Pons (tissue), 1 donor: ENCODE results near the gene BMP4.
"Not testable (repeated sequence)": the region's sequence is repeated elsewhere in the genome, so short reads cannot be mapped to it uniquely, and the experiment has no call there.

Experiments used
- DNase-seq: peaks from one replicate; pipeline ENCODE4 v3.0.0-alpha.2; 2016; ENCODE audit warnings: low spot score

BMP4 gene

GRCh38 chr14:53956427-53957201, at the start of gene BMP4:
BMP4 (minus strand) TSS chr14:53956825; CDS start chr14:53952222, 4,603 bp downstream.
- DNase-seq = no peak

GRCh38 chr14:54003064-54003463, 46.4 kb upstream of the BMP4 start:
- DNase-seq = peak; percentile 5

- peak; percentile 5 for DNase-seq
Observed at GRCh38 chr14:54002653-54003052, 46.0 kb upstream of the BMP4 start.

DNA sequence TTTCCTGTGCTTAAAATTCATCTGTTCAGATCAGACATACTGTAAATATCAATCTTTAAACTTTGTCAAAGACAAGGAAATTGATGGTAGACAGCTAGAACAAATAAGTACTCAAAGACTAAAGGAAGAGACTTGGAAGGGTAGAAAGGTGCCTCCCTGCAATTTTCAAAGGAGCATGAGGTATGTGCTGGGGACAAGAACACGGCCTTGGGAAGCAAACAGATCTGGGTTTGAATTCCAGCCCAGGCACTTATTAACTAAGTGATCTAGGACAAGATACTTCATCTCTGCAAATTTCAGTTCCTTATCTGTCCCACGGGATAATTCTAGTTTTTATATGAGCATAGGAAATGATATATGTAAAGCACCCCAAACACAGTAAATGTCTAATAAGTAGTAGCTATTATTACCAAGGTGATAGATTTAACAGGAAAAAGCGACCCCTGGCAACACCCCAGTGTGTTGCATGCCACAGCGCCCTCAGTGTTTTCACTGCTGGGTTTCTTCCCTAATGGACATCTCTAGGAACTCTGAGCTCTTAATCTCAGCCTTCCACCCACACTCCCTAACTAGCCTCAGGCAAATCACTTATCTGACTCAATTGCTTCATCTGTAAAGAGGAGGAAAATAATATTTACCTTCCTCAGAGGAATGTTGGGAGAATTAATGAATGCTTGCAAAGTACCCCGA, 44.7 kb upstream of the BMP4 start:
- DNase-seq = no peak

DNA sequence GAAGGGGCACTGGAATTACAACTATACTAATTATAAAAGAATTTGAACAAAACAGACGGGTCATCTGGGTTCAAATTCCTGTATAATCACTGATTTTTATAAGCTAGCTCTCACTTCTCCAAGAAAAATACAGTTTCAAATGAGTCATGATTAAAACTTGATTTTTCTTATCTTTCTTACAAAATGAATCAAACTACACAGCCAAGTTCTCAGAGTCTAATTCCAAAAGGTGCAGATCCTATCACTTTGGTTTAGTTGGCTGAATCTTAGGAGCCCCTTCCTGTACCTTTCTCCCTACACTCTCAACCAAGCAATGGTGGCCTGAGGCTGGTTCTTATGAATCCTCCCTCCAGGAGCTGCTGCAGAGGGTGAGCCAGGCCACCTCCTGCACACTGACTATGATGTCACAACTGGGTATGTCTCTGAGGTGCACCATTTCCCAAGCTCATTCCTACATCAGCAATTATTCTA, 43.8 kb upstream of the BMP4 start:
- no peak for DNase-seq

DNA sequence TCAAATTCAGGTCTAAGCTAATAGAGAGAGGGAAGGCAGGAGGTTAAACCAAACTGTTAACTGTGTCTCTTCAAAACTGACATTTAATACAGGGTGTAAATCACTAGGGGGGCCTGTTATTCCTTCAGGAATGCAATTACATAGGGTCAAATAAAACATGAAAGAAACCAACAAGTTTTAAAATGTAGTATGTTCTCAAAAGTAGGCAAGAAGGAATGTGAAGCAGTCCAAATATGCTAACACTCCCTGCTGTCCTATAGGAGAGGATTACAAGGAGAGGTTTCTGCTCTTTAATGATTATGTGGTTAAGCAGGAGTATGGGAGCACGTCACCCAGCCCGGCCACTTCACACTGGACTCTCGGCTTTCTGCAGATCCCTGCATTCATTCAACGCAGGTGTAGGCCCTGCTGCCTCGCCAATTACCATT, 42.5 kb upstream of the BMP4 start:
- no peak for DNase-seq

- no peak for DNase-seq
Observed at GRCh38 chr14:53996041-53996440, 39.4 kb upstream of the BMP4 start.

DNA sequence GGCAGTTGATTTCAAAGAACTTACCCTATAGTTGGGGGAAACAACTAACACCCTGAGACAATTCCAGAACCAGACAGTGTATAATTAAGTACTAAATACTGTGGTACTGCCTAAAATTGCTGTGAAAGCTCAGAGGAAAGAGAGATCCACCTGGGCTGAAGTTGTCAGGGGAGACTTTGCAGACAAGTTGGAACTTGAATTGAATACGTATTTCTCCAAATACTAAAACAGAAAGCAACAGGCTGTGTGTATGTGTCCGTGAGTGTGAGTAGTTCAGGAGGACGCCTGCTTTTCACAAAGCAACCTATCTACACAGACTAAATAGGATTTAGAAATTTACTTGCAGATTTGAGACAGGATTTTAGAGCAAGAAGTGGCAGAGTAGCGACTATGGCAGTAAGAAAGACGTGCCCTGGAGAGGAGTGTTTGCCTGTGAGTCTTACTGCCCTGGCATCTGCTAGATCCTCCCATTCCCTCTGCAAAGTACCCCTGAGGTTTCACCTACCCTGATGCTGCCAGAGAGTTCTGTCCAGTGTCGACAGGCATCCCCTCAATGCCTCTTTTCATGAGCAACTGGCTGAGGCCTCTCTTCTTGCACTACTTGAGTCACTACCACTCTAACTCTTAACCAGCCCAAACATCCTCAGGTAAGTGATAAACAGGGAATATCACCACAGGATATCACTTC, 37.4 kb upstream of the BMP4 start:
- DNase-seq = no peak

- no peak for DNase-seq
Observed at GRCh38 chr14:53990978-53991377, 34.4 kb upstream of the BMP4 start.

- DNase-seq = not testable (repeated sequence)
Observed at GRCh38 chr14:53986718-53987117, 30.1 kb upstream of the BMP4 start.

GRCh38 chr14:53984958-53985357, 28.3 kb upstream of the BMP4 start:
- not testable (repeated sequence) for DNase-seq

DNA sequence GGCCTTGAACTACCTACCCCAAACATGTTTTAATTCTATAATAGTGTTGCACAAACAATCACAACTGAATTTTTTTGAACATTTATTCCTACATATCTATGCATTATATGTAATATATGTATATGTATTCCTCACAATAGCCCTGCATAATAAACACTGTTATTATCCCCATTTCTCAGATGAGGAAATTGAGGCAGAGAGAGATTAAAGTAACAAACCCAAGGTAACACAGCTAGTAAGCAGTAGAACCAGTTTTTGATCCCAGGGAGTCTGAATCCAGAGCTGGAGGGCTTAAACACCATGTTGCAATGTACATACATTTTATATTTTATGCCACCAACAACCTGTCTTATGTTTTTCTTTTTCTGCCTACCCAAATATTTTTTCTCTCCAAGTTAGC, 26.5 kb upstream of the BMP4 start:
- no peak for DNase-seq

DNA sequence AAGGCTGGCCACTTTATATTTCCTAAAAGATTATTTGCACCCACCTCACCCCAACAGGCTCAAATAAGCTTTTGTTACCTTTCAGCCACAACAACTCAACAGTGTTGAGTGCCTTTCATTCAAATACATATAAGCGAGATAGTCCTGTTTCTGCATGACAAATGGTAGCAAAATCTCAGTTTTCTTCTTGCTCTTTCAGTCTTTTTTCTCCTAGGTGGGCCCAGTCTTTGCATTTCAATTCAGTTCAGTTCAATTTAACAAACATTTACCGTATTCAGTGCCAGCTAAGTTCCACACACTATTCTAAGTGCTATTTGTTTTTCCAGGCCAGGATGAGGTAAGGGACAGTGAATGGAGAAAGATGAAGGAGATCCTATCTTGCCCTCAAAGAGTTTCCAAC, 25.9 kb upstream of the BMP4 start:
- DNase-seq = no peak

DNA sequence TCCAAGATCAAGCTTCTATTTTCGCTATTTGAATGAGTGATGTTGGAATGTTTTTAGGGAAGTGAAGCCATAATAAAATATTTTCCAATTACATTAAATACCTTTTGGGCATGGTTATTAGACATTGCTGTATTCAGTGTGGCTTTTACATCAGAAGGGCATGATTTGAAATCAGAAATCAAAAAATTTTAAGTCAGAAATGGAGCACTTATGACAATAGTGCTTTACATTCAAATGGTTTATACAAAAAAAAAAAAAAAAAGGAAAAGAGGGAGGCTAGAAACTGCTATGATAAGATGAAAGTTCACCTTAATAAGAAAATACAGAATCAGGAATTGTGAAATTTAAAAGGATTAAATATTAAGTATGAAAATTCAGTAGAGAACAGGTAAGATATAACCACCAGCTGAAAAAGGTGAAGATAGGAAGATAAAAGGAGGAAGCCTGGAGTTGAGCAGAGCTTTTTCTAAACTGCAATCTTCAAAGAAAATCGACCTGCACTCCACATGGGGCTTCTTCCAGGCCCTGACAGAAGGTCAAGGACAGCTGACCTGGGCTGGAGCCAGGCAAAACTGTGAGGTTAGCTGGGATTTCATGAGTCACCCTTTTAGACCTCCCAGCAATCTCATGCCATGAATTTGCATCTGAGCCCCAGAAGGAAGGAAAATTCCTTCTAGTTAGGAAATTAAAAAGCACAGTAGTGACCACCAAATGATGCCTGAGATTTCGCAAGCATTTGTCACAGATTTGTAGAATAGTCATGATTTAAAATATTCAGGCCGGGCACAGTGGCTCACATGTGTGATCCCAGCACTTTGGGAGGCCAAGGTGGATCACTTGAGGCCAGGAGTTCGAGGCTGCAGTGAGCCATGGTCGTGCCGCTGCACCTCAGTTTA, 23.4 kb upstream of the BMP4 start:
- DNase-seq = no peak

DNA sequence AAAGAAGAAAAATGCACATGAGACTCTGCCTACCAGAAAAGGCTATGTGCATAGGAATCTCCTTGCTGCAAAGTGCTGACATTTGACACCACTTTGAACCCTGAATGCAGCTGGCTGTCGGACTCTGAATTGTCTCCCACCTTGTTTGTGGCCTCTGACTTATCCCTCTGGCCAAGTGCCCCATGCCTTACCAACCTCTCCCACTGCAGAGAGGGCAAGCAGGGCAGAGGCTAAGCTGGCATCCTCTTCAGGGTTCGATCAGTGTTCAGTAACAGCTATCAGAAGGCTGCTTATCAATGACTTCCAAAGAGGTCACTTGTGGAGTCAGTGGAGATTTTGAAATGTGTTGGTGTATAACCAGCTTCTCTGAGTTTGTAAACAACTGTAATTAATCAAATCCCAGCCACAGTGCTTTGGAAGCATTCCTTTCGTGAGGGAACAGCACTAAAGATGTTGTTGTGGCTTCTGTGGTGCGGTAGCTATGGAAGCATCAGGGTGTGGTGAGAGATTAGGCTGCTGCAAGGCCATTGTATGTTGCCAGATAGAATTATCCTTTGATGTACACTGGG, 22.6 kb upstream of the BMP4 start:
- DNase-seq = no peak

GRCh38 chr14:53978194-53978593, 21.6 kb upstream of the BMP4 start:
- no peak for DNase-seq

- no peak for DNase-seq
Observed at GRCh38 chr14:53975444-53975843, 18.8 kb upstream of the BMP4 start.

DNA sequence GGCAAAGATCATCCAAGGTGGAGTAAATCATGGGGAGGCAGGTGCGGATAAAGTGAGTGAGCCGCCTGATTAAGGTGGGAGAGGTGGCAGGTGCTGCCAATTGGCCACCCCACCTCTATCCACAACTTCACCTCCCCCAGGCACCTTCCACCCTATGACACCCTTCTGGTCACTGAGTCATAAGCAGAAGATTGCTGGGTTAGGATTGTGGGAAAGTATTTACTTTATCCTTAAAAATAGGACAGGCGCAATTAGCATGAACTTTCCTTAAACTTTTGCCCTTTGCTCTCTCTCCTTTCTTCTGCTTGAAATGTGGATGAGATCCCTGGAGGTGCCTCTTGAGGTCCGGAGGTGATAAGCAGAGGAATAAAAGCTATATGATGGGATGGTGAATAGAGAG, 14.9 kb upstream of the BMP4 start:
- no peak for DNase-seq

- no peak for DNase-seq
Observed at GRCh38 chr14:53969326-53969725, 12.7 kb upstream of the BMP4 start.

DNA sequence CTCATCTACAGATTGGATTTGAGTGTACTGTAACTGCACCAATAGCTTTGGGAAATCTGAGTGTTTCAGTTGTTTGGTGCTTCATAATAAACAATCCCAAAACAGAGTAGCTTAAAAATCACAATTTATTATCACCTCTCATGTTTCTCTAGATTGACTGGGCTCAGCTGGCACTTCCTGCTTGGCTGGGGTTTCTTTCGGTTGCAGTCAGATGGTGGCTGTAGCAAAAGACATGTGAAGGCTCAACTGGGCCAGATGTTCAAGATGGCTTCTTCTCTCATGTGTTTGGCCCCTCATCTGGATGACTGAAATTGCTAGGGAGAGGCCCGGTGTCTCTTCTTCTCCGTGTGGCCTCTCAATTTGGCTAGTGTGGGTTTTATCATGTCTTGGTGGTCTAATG, 12.1 kb upstream of the BMP4 start:
- no peak for DNase-seq

DNA sequence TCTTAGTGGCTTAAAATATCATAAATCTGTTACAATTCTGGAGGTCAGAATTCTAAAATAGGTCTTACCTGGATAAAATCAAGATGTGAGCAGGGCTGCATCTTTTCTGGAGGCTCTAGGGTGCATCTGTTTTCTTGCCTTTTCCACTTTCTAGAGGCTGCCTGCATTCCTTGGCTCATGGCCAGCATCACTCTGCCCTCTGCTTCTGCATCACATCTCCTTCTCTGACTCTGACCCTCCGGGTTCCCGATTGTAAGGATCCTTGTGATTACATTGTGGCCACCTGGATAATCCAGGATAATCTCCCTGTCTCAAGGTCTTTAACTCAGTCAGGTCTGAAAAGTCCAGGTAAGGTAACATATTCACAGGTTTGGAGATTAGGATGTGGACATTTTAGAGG, 11.0 kb upstream of the BMP4 start:
- no peak for DNase-seq

- no peak for DNase-seq
Observed at GRCh38 chr14:53964249-53964648, 7.6 kb upstream of the BMP4 start.
